GM12878 (cell line): ENCODE results near the gene CDH8.

Experiments
- ASH2L ChIP-seq: fragments of 300-600, 200-600 bp; sonication (generic); IDR thresholded peaks from 2 replicates; pipeline ENCODE4 v1.6.1; 2017; ENCODE audit warnings: low read depth, mild to moderate bottlenecking, borderline replicate concordance
- DPF2 ChIP-seq: fragments of 450-650 bp; IDR thresholded peaks from 2 replicates; pipeline ENCODE4 v1.6.1; 2017; ENCODE audit warnings: mild to moderate bottlenecking
- EZH2 ChIP-seq: IDR thresholded peaks from 2 replicates; pipeline ENCODE4 v1.6.1; 2012; ENCODE audit warnings: low read depth, mild to moderate bottlenecking, control low read depth, inconsistent platforms, low read length, borderline replicate concordance; ENCODE audit not compliant: control insufficient read depth
- HDAC6 ChIP-seq: fragments of 200-600 bp; sonication (generic); IDR thresholded peaks from one replicate; pipeline ENCODE4 v1.8.0; 2017; ENCODE audit warnings: antibody characterized with exemption; ENCODE audit not compliant: unreplicated experiment
- IKZF2 ChIP-seq, 2 experiments: fragments of 450-650 bp; IDR thresholded peaks; 2 replicates each; pipeline ENCODE4 v1.6.1; 2017; ENCODE audit warnings: mild to moderate bottlenecking in 2 of 2, moderate library complexity in 2 of 2
- JUNB ChIP-seq: IDR thresholded peaks from 2 replicates; pipeline ENCODE4 v1.6.1; 2016; ENCODE audit warnings: antibody characterized with exemption, mild to moderate bottlenecking
- KAT2A ChIP-seq: conservative IDR thresholded peaks from 2 replicates; pipeline ENCODE4 v1.6.1; 2011; ENCODE audit warnings: low read depth, low read length; ENCODE audit not compliant: control insufficient read depth
- KDM1A ChIP-seq: fragments of 200-600 bp; sonication (generic); IDR thresholded peaks from 2 replicates; pipeline ENCODE4 v1.6.1; 2016; ENCODE audit warnings: borderline replicate concordance
- MEF2A ChIP-seq: IDR thresholded peaks from 2 replicates; pipeline ENCODE4 v1.6.1; 2011; ENCODE audit warnings: low read depth, mild to moderate bottlenecking, low read length, moderate library complexity; ENCODE audit not compliant: insufficient read depth
- POLR2A ChIP-seq: IDR thresholded peaks from 2 replicates; pipeline ENCODE4 v1.6.1; 2011; ENCODE audit warnings: low read depth, mild to moderate bottlenecking, low read length
- POLR2AphosphoS5 ChIP-seq: IDR thresholded peaks from 2 replicates; pipeline ENCODE4 v1.6.1; 2011; ENCODE audit warnings: mild to moderate bottlenecking, low read length, inconsistent platforms

- TF ChIP-seq KAT2A: no peak
- no peak for TF ChIP-seq POLR2A
- no peak for TF ChIP-seq DPF2
- no peak for TF ChIP-seq IKZF2 (IDR thresholded peaks at IDR 0.05)
- TF ChIP-seq POLR2AphosphoS5: no peak
- TF ChIP-seq JUNB: no peak
- TF ChIP-seq EZH2: no peak
- TF ChIP-seq ASH2L: no peak
- no peak for TF ChIP-seq MEF2A
- TF ChIP-seq KDM1A: no peak
- no peak for TF ChIP-seq HDAC6
These were observed 21.8 kb downstream of the CDH8 start for GRCh38 chr16:62014319-62014923.
